H9 (cell line): ENCODE measurements around the gene ZMYND11. TPM values are rescaled to one million over a fixed set of nuclear protein-coding genes. Genes with fewer than 3 reads are reported as not detected.

Experiments used
- DNase-seq: peaks from one replicate; pipeline ENCODE4 v3.0.0-alpha.2; 2017
- H2AFZ ChIP-seq: one replicate; pipeline ENCODE4 v1.6.1; 2013; ENCODE audit warnings: mild to moderate bottlenecking, low read length, control low read depth, moderate library complexity
- H2AK5ac ChIP-seq: 2 replicates; pipeline ENCODE4 v1.6.1; 2013; ENCODE audit warnings: low read length, control low read depth, mixed read lengths; ENCODE audit not compliant: insufficient read length
- H2BK120ac ChIP-seq: one replicate; pipeline ENCODE4 v1.6.1; 2013; ENCODE audit warnings: low read depth, mild to moderate bottlenecking, low read length, control low read depth, inconsistent platforms; ENCODE audit not compliant: poor library complexity, severe bottlenecking
- H2BK12ac ChIP-seq: 2 replicates; pipeline ENCODE4 v1.6.1; 2013; ENCODE audit warnings: low read length, control low read depth, mixed read lengths, low read depth; ENCODE audit not compliant: insufficient read length
- H2BK15ac ChIP-seq: 2 replicates; pipeline ENCODE4 v1.6.1; 2013; ENCODE audit warnings: low read depth, low read length, control low read depth
- H2BK20ac ChIP-seq: one replicate; pipeline ENCODE4 v1.6.1; 2013; ENCODE audit warnings: low read depth, mild to moderate bottlenecking, low read length, control low read depth, inconsistent platforms; ENCODE audit not compliant: poor library complexity, severe bottlenecking
- H2BK5ac ChIP-seq: 2 replicates; pipeline ENCODE4 v1.6.1; 2013; ENCODE audit warnings: low read length, control low read depth, mixed read lengths; ENCODE audit not compliant: insufficient read length
- H3K14ac ChIP-seq: 2 replicates; pipeline ENCODE4 v1.6.1; 2013; ENCODE audit warnings: low read length, control low read depth; ENCODE audit not compliant: insufficient read depth
- H3K18ac ChIP-seq: 2 replicates; pipeline ENCODE4 v1.6.1; 2013; ENCODE audit warnings: low read depth, mild to moderate bottlenecking, mixed read lengths, low read length, control low read depth; ENCODE audit not compliant: insufficient read length
- H3K23ac ChIP-seq: 2 replicates; pipeline ENCODE4 v1.6.1; 2013; ENCODE audit warnings: low read length, control low read depth, mixed read lengths, low read depth; ENCODE audit not compliant: insufficient read length
- H3K23me2 ChIP-seq: 2 replicates; pipeline ENCODE4 v1.6.1; 2013; ENCODE audit warnings: low read depth, mild to moderate bottlenecking, mixed read lengths, low read length, control low read depth; ENCODE audit not compliant: insufficient read length, poor library complexity, severe bottlenecking
- H3K27ac ChIP-seq: 2 replicates; pipeline ENCODE4 v1.5.1; 2013; ENCODE audit warnings: low read length, control low read depth, mixed read lengths, low read depth; ENCODE audit not compliant: insufficient read length
- H3K27me3 ChIP-seq: 2 replicates; pipeline ENCODE4 v1.6.1; 2013; ENCODE audit warnings: low read length, control low read depth, inconsistent platforms; ENCODE audit not compliant: insufficient read depth
- H3K4ac ChIP-seq: 2 replicates; pipeline ENCODE4 v1.6.1; 2013; ENCODE audit warnings: low read depth, mild to moderate bottlenecking, control low read depth, inconsistent platforms, low read length, moderate library complexity
- H3K4me1 ChIP-seq: 2 replicates; pipeline ENCODE4 v1.6.1; 2013; ENCODE audit warnings: low read length, control low read depth, inconsistent platforms; ENCODE audit not compliant: insufficient read depth
- H3K4me2 ChIP-seq: 2 replicates; pipeline ENCODE4 v1.6.1; 2013; ENCODE audit warnings: low read length, control low read depth, mixed read lengths; ENCODE audit not compliant: insufficient read length, insufficient read depth
- H3K56ac ChIP-seq: 2 replicates; pipeline ENCODE4 v1.6.1; 2013; ENCODE audit warnings: low read depth, mild to moderate bottlenecking, mixed read lengths, low read length, control low read depth; ENCODE audit not compliant: insufficient read length
- H3K79me1 ChIP-seq: 2 replicates; pipeline ENCODE4 v1.6.1; 2013; ENCODE audit warnings: low read depth, mild to moderate bottlenecking, moderate library complexity, low read length, control low read depth, inconsistent platforms; ENCODE audit not compliant: insufficient read depth, poor library complexity, severe bottlenecking
- H3K79me2 ChIP-seq: 2 replicates; pipeline ENCODE4 v1.6.1; 2013; ENCODE audit warnings: low read length, control low read depth, inconsistent platforms; ENCODE audit not compliant: insufficient read depth
- H3K9ac ChIP-seq: 2 replicates; pipeline ENCODE4 v1.6.1; 2013; ENCODE audit warnings: low read length, control low read depth, mixed read lengths; ENCODE audit not compliant: insufficient read length; ENCODE audit errors: extremely low read depth
- H3K9me3 ChIP-seq: one replicate; pipeline ENCODE4 v1.6.1; 2013; ENCODE audit warnings: low read depth, low read length, inconsistent platforms; ENCODE audit not compliant: control insufficient read depth
- H3T11ph ChIP-seq: one replicate; pipeline ENCODE4 v1.6.1; 2013; ENCODE audit warnings: mild to moderate bottlenecking, low read length, control low read depth, inconsistent platforms
- H4K20me1 ChIP-seq: one replicate; pipeline ENCODE4 v1.6.1; 2013; ENCODE audit not compliant: control insufficient read depth, insufficient read length, insufficient read depth
- H4K5ac ChIP-seq: 2 replicates; pipeline ENCODE4 v1.6.1; 2013; ENCODE audit warnings: low read depth, mild to moderate bottlenecking, mixed read lengths, low read length, control low read depth; ENCODE audit not compliant: insufficient read length
- H4K8ac ChIP-seq: replicated peaks from 2 replicates; pipeline ENCODE4 v1.6.1; 2013; ENCODE audit warnings: low read length, control low read depth, mixed read lengths, low read depth; ENCODE audit not compliant: insufficient read length
- H4K91ac ChIP-seq: 2 replicates; pipeline ENCODE4 v1.6.1; 2013; ENCODE audit warnings: low read depth, mild to moderate bottlenecking, moderate library complexity, mixed read lengths, low read length, control low read depth; ENCODE audit not compliant: insufficient read length
- H3K27ac Mint-ChIP-seq, 3 experiments: 2 replicates in 2 of 3; 3 replicates in 1 of 3; pipeline ENCODE4 v1.8.0; 2020 to 2021; ENCODE audit warnings: mixed read lengths in 3 of 3, mild to moderate bottlenecking in 1 of 3, moderate library complexity in 1 of 3
- H3K27me3 Mint-ChIP-seq: 2 replicates; pipeline ENCODE4 v1.8.0; 2021; ENCODE audit warnings: low read depth, mild to moderate bottlenecking, moderate library complexity, mixed read lengths
- H3K36me3 Mint-ChIP-seq, 3 experiments: 2 replicates in 2 of 3; 3 replicates in 1 of 3; pipeline ENCODE4 v1.8.0; 2020 to 2021; ENCODE audit warnings: low read depth in 3 of 3, mixed read lengths in 3 of 3; ENCODE audit not compliant: insufficient read depth in 1 of 3
- H3K4me1 Mint-ChIP-seq, 2 experiments: 2 replicates each; pipeline ENCODE4 v1.8.0; 2020; ENCODE audit warnings: mixed read lengths in 2 of 2
- H3K4me3 Mint-ChIP-seq, 2 experiments: 2 replicates in 1 of 2; 3 replicates in 1 of 2; pipeline ENCODE4 v1.8.0; 2020 to 2021; ENCODE audit warnings: mild to moderate bottlenecking in 2 of 2, mixed read lengths in 2 of 2, moderate library complexity in 1 of 2
- H3K9me3 Mint-ChIP-seq, 2 experiments: 2 replicates in 1 of 2; 3 replicates in 1 of 2; pipeline ENCODE4 v1.8.0; 2020; ENCODE audit warnings: mild to moderate bottlenecking in 2 of 2, mixed read lengths in 2 of 2, moderate library complexity in 1 of 2
- WGBS: extraction: QIAGEN DNeasy Blood & Tissue Kit; methylation state at CpG from one replicate; pipeline ENCODE4 v1.1.7; 2013; ENCODE audit warnings: missing lambda C conversion rate, low lambda C conversion rate, mixed read lengths; ENCODE audit not compliant: insufficient read length; ENCODE audit errors: extremely low coverage; 5-methylcytosine and 5-hydroxymethylcytosine counted together
- total RNA-seq: library from RNA; stranded (reverse); gene quantifications from 2 replicates; pipeline ENCODE4 v1.2.1, GENCODE V29; 2021
- TF ChIP-seq, protein P1 (sequence below): fragments of 200-600 bp; sonication (generic); conservative IDR thresholded peaks from 3 replicates; pipeline ENCODE4 v1.8.0; 2021; ENCODE audit warnings: antibody characterized with exemption, mild to moderate bottlenecking

Gene ZMYND11
- total RNA-seq, 1 experiment from 2014 or later = 33.7 TPM

GRCh38 chr10:201328-201771 is 66.1 kb downstream of the ZMYND11 start:
- no peak for DNase-seq
- Histone ChIP-seq H4K5ac (no peak overlapping the region), H4K20me1 (no peaks in the 10 kb centered on the region), H2BK5ac (no peak overlapping the region), H4K91ac (no peak overlapping the region), H3K79me2 (no peaks in the 10 kb centered on the region), H4K8ac (no peak overlapping the region), H3K79me1 (no peaks in the 10 kb centered on the region), H2BK15ac (no peak overlapping the region), H3K56ac (no peak overlapping the region), H3K4me1 (no peaks in the 10 kb centered on the region), H3K18ac (no peak overlapping the region), H3K23ac (no peak overlapping the region), H3K27me3 (no peaks in the 10 kb centered on the region), H3K9ac (no peak overlapping the region), H3T11ph (no peak overlapping the region), H3K14ac (no peak overlapping the region), H2AK5ac (no peak overlapping the region), H3K4ac (no peak overlapping the region), H3K4me2 (no peak overlapping the region), H2BK20ac (no peak overlapping the region), H2BK12ac (no peak overlapping the region), H2BK120ac (no peak overlapping the region), H2AFZ (no peak overlapping the region), H3K27ac (no peak overlapping the region), H3K23me2 (no peaks in the 10 kb centered on the region), H3K9me3 (no peaks in the 10 kb centered on the region)
- Mint-ChIP-seq H3K9me3 (peaks cover 1 to 2% of the 10 kb centered on the region in 2 experiments; a peak in 2 of 5 replicates), H3K36me3 (peaks cover 0 to 4% (median 2%) of the 10 kb centered on the region in 3 experiments; a peak in 4 of 7 replicates), H3K27ac (peak overlapping the region in 2 of 3 experiments; percentile 36 to 78; a peak in 2 of 7 replicates), H3K27me3 (no peaks in the 10 kb centered on the region), H3K4me3 (no peak overlapping the region), H3K4me1 (no peaks in the 10 kb centered on the region)
- TF ChIP-seq, protein P1, sequence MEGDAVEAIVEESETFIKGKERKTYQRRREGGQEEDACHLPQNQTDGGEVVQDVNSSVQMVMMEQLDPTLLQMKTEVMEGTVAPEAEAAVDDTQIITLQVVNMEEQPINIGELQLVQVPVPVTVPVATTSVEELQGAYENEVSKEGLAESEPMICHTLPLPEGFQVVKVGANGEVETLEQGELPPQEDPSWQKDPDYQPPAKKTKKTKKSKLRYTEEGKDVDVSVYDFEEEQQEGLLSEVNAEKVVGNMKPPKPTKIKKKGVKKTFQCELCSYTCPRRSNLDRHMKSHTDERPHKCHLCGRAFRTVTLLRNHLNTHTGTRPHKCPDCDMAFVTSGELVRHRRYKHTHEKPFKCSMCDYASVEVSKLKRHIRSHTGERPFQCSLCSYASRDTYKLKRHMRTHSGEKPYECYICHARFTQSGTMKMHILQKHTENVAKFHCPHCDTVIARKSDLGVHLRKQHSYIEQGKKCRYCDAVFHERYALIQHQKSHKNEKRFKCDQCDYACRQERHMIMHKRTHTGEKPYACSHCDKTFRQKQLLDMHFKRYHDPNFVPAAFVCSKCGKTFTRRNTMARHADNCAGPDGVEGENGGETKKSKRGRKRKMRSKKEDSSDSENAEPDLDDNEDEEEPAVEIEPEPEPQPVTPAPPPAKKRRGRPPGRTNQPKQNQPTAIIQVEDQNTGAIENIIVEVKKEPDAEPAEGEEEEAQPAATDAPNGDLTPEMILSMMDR = no peak
- WGBS = no CpG with 5 or more reads among the region's 6 CpGs
